HepG2 (cell line): ENCODE results near the gene FUT6. TPM values are rescaled to one million over a fixed set of nuclear protein-coding genes. Genes with fewer than 3 reads are reported as not detected.

Experiments
- ATF5 ChIP-seq: sonication (generic); formaldehyde crosslinking; IDR thresholded peaks from 2 replicates; pipeline ENCODE4 v1.4.0; 2020; ENCODE audit warnings: mild to moderate bottlenecking, low read depth, missing genetic modification reagents
- CHD2 ChIP-seq: IDR thresholded peaks from 2 replicates; pipeline ENCODE4 v1.6.1; 2011; ENCODE audit warnings: low read depth, low read length, improper control_type of control experiment
- ETV5 ChIP-seq: IDR thresholded peaks from 2 replicates; pipeline ENCODE4 v1.6.1; 2018; ENCODE audit warnings: missing biosample characterization, missing genetic modification reagents, inconsistent platforms, borderline replicate concordance
- FOXA1 ChIP-seq, 2 experiments: fragments of 450-650 bp in 1 of 2; sonication (generic) in 1 of 2; formaldehyde crosslinking in 1 of 2; IDR thresholded peaks; 2 replicates each; pipeline versions ENCODE4 v1.4.0 to v1.6.1; 2016 to 2020; ENCODE audit warnings: missing genetic modification reagents in 1 of 2
- FOXC1 ChIP-seq: sonication (generic); formaldehyde crosslinking; IDR thresholded peaks from 2 replicates; pipeline ENCODE4 v1.8.0; 2022; ENCODE audit warnings: mild to moderate bottlenecking, missing genetic modification reagents, borderline replicate concordance
- FOXK2 ChIP-seq: fragments of 450-650 bp; IDR thresholded peaks from 2 replicates; pipeline ENCODE4 v1.6.1; 2016
- IRF1 ChIP-seq: sonication (generic); formaldehyde crosslinking; IDR thresholded peaks from 2 replicates; pipeline ENCODE4 v1.4.0; 2020; ENCODE audit warnings: low read depth, mild to moderate bottlenecking, missing genetic modification reagents
- KAT8 ChIP-seq: IDR thresholded peaks from 2 replicates; pipeline ENCODE4 v1.6.1; 2016; ENCODE audit warnings: missing genetic modification reagents, missing compliant biosample characterization
- MAFF ChIP-seq: IDR thresholded peaks from 2 replicates; pipeline ENCODE4 v1.6.1; 2011; ENCODE audit warnings: low read depth, low read length, improper control_type of control experiment
- NPAS2 ChIP-seq: sonication (generic); formaldehyde crosslinking; IDR thresholded peaks from 2 replicates; pipeline ENCODE4 v1.8.0; 2022; ENCODE audit warnings: mild to moderate bottlenecking, missing genetic modification reagents, borderline replicate concordance
- STAT5B ChIP-seq: sonication (generic); formaldehyde crosslinking; IDR thresholded peaks from 2 replicates; pipeline ENCODE4 v1.4.0; 2020; ENCODE audit warnings: missing genetic modification reagents
- TFDP2 ChIP-seq: sonication (generic); formaldehyde crosslinking; IDR thresholded peaks from 2 replicates; pipeline ENCODE4 v1.4.0; 2020; ENCODE audit warnings: missing genetic modification reagents
- THYN1 ChIP-seq: sonication (generic); formaldehyde crosslinking; IDR thresholded peaks from 2 replicates; pipeline ENCODE4 v1.8.1; 2023; ENCODE audit warnings: low read depth, mild to moderate bottlenecking, moderate library complexity, missing genetic modification reagents, borderline replicate concordance
- ZBTB21 ChIP-seq: sonication (generic); formaldehyde crosslinking; IDR thresholded peaks from 2 replicates; pipeline ENCODE4 v1.4.0; 2020; ENCODE audit warnings: missing genetic modification reagents
- ZNF10 ChIP-seq: sonication (generic); formaldehyde crosslinking; IDR thresholded peaks from 2 replicates; pipeline ENCODE4 v1.4.0; 2020; ENCODE audit warnings: mild to moderate bottlenecking, low read depth, missing genetic modification reagents, borderline replicate concordance
- ZNF383 ChIP-seq: sonication (generic); formaldehyde crosslinking; IDR thresholded peaks from 2 replicates; pipeline ENCODE4 v1.4.0; 2020; ENCODE audit warnings: missing genetic modification reagents, mild to moderate bottlenecking, borderline replicate concordance
- ZNF563 ChIP-seq: sonication (generic); formaldehyde crosslinking; IDR thresholded peaks from 2 replicates; pipeline ENCODE4 v1.8.0; 2022; ENCODE audit warnings: mild to moderate bottlenecking, moderate library complexity, missing genetic modification reagents
- ZNF598 ChIP-seq: sonication (generic); formaldehyde crosslinking; IDR thresholded peaks from 2 replicates; pipeline ENCODE4 v1.5.1; 2020; ENCODE audit warnings: mild to moderate bottlenecking, missing genetic modification reagents, borderline replicate concordance
- ZNF652 ChIP-seq: IDR thresholded peaks from 2 replicates; pipeline ENCODE4 v1.6.1; 2016; ENCODE audit warnings: low read depth, borderline replicate concordance
- ZNF678 ChIP-seq: sonication (generic); formaldehyde crosslinking; IDR thresholded peaks from 2 replicates; pipeline ENCODE4 v1.4.0; 2020; ENCODE audit warnings: mild to moderate bottlenecking, missing genetic modification reagents
- ZNF687 ChIP-seq: sonication (generic); formaldehyde crosslinking; IDR thresholded peaks from 2 replicates; pipeline ENCODE4 v1.5.1; 2020; ENCODE audit warnings: mild to moderate bottlenecking, missing genetic modification reagents, moderate library complexity
- ZUFSP ChIP-seq: sonication (generic); formaldehyde crosslinking; IDR thresholded peaks from 2 replicates; pipeline ENCODE4 v1.9.0; 2021; ENCODE audit warnings: missing genetic modification reagents, mild to moderate bottlenecking, borderline replicate concordance
- polyA plus RNA-seq, 8 experiments: library from polyadenylated mRNA; depleted of rRNA in 3 of 8; stranded (reverse) in 7 of 8; unstranded in 1 of 8; fragments of >200 nt; fragmentation: Illumina TruSeq in 4 of 8; extraction: Trizol in 4 of 8; gene quantifications; 2 replicates each; pipeline versions ENCODE4 v1.2.1 to v1.2.3, GENCODE V29; 2011 to 2016; ENCODE audit warnings: low read depth in 4 of 8, missing spikeins in 1 of 8, mixed read lengths in 1 of 8; ENCODE audit not compliant: insufficient read depth in 1 of 8
- total RNA-seq, 5 experiments: library from RNA; depleted of rRNA; stranded (reverse); fragments of >200 nt; fragmentation: Illumina TruSeq; extraction: Trizol; gene quantifications; 2 replicates each; pipeline ENCODE4 v1.2.3, GENCODE V29; 2016; ENCODE audit warnings: low read depth in 1 of 5

The FUT6 gene
- total and polyA plus RNA-seq, 2 of the 13 experiments (the other 11 are each of a cell fraction or from before 2014, with no cell fraction given) = 8.2 to 27.7 TPM

GRCh38 chr19:5838353-5839064 is 993 bp downstream of the FUT6 start (continued):
- TF ChIP-seq ATF5 (CRISPR knock-in tag) (no peak), CHD2 (no peak), ZNF10 (CRISPR knock-in tag) (no peak), TFDP2 (no peak), FOXK2 (no peak), FOXC1 (CRISPR knock-in tag) (no peak), IRF1 (CRISPR knock-in tag) (no peak), NPAS2 (CRISPR knock-in tag) (no peak), ETV5 (CRISPR knock-in tag) (no peak), FOXA1 (IDR thresholded peaks at IDR 0.05) (no peak), FOXA1 (CRISPR knock-in tag; IDR thresholded peaks at IDR 0.05) (no peak), ZNF678 (CRISPR knock-in tag) (no peak), ZNF598 (no peak), STAT5B (CRISPR knock-in tag) (no peak), THYN1 (no peak), KAT8 (CRISPR knock-in tag) (no peak), MAFF (no peak), ZNF563 (CRISPR knock-in tag) (no peak), ZNF383 (no peak), ZUFSP (no peak), ZBTB21 (no peak), ZNF687 (CRISPR knock-in tag) (peak; percentile 83), ZNF652 (CRISPR knock-in tag) (no peak)
